ENCODE measurements around the gene FCRL3.
A peak's percentile ranks its signal among the peaks of the same experiment; 100 is the strongest.

Gene FCRL3

DNA sequence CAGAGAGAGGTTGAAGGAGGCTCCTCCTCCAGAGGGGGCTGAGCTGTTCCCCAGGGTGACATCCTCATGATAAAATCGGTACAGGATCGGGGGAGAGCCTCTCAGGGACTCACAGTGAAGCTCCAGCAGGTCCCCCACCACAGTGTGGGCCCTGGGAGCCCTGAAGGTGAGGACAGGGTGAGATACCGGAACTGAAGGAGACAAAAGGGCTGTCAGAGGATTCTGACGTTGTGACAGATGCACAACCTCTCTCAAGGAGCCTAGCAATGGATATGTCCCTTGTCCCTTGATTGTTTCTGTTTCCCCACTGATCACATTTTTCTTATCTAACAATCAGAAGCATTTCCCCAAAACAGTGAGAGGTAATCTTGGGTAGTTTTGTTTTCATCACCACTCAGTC is 5.2 kb downstream of the FCRL3 start:
- DNase-seq (ENCODE audit: low read depth), result no peak
- TF ChIP-seq, protein P1, sequence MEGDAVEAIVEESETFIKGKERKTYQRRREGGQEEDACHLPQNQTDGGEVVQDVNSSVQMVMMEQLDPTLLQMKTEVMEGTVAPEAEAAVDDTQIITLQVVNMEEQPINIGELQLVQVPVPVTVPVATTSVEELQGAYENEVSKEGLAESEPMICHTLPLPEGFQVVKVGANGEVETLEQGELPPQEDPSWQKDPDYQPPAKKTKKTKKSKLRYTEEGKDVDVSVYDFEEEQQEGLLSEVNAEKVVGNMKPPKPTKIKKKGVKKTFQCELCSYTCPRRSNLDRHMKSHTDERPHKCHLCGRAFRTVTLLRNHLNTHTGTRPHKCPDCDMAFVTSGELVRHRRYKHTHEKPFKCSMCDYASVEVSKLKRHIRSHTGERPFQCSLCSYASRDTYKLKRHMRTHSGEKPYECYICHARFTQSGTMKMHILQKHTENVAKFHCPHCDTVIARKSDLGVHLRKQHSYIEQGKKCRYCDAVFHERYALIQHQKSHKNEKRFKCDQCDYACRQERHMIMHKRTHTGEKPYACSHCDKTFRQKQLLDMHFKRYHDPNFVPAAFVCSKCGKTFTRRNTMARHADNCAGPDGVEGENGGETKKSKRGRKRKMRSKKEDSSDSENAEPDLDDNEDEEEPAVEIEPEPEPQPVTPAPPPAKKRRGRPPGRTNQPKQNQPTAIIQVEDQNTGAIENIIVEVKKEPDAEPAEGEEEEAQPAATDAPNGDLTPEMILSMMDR (IDR thresholded peaks at IDR 0.05; ENCODE audit: control insufficient read depth, insufficient read depth, low read depth, low read length, missing control alignments), result no peak
- H3K4me3 ChIP-seq (ENCODE audit: control insufficient read depth, low read depth, low read length), result no peak overlapping the region

DNA sequence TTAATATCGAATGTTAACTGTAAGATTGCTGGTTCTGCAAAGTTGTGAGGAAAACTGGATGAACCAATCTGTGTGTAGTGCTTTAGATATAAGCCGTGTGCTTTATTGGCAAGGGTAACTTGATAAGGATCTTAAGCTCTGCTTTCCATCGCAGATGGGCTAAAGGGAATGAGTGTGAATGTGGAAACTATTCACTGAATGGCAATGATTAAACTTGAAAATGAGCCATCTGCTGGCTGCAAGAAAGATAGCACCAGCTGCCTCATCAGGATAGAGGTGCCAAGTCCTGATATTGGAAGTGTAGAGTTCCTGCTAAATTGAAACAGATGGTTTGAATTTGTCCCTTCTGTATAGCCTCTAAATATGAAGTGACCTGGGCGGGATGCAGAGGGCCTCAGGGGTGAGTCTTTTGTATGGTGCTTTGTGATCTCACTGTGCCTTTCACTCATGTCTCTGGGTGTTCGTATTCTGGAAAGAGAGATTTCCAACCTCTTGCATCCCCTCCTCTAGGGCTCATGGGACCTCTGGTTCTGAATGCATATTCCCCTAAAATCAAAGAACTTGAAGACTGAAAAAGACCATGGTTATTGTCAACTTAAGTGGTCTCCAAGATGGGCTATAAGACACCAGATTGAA is 9.2 kb downstream of the FCRL3 start:
- H3K4me3 ChIP-seq (ENCODE audit: control insufficient read depth, low read depth, low read length), result no peak overlapping the region
- TF ChIP-seq, protein P1 (IDR thresholded peaks at IDR 0.05; ENCODE audit: control insufficient read depth, insufficient read depth, low read depth, low read length, missing control alignments), result peak; percentile 54
- peak; percentile 10 for DNase-seq (ENCODE audit: low read depth)

- H3K4me3 ChIP-seq (ENCODE audit: control insufficient read depth, low read depth, low read length), result no peak overlapping the region
- no peak for DNase-seq (ENCODE audit: low read depth)
- TF ChIP-seq, protein P1 (IDR thresholded peaks at IDR 0.05; ENCODE audit: control insufficient read depth, insufficient read depth, low read depth, low read length, missing control alignments), result no peak
Measured at GRCh38 chr1:157682710-157683437, 17.7 kb downstream of the FCRL3 start.

DNA sequence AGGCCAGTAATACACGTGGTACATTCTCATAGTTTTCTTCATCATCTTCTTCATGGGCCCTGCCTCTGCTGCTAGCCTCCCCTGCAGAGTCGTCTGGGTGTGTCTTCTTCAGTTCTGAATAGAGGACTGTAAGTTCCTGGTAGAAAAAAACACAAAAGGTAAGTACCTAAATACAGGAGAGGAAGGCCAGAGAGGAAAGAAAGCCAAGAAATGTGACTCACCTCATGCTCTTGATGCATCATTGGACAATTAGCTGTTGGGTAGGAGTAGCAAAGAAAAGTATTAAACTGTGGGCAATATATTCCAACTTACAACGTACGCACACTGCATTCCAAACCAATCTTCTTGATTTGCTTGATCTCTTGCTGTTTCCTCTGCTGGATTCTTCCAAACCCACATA is 21.8 kb downstream of the FCRL3 start:
- TF ChIP-seq, protein P1 (IDR thresholded peaks at IDR 0.05; ENCODE audit: control insufficient read depth, insufficient read depth, low read depth, low read length, missing control alignments), result no peak
- no peak overlapping the region for H3K4me3 ChIP-seq (ENCODE audit: control insufficient read depth, low read depth, low read length)
- DNase-seq (ENCODE audit: low read depth), result no peak

GRCh38 chr1:157673008-157673407 is 27.6 kb downstream of the FCRL3 start:
- H3K4me3 ChIP-seq (ENCODE audit: control insufficient read depth, low read depth, low read length), result no peak overlapping the region
- DNase-seq (ENCODE audit: low read depth), result no peak
- TF ChIP-seq, protein P1 (IDR thresholded peaks at IDR 0.05; ENCODE audit: control insufficient read depth, insufficient read depth, low read depth, low read length, missing control alignments), result no peak

GRCh38 chr1:157671895-157672294 is 28.7 kb downstream of the FCRL3 start:
- DNase-seq (ENCODE audit: low read depth), result no peak
- TF ChIP-seq, protein P1 (IDR thresholded peaks at IDR 0.05; ENCODE audit: control insufficient read depth, insufficient read depth, low read depth, low read length, missing control alignments), result no peak
- no peak overlapping the region for H3K4me3 ChIP-seq (ENCODE audit: control insufficient read depth, low read depth, low read length)
